ENCODE measurements around the gene GBE1.

GRCh38 chr3:81764002-81764401 is 2.6 kb upstream of the GBE1 start:
- TF ChIP-seq, protein P1, sequence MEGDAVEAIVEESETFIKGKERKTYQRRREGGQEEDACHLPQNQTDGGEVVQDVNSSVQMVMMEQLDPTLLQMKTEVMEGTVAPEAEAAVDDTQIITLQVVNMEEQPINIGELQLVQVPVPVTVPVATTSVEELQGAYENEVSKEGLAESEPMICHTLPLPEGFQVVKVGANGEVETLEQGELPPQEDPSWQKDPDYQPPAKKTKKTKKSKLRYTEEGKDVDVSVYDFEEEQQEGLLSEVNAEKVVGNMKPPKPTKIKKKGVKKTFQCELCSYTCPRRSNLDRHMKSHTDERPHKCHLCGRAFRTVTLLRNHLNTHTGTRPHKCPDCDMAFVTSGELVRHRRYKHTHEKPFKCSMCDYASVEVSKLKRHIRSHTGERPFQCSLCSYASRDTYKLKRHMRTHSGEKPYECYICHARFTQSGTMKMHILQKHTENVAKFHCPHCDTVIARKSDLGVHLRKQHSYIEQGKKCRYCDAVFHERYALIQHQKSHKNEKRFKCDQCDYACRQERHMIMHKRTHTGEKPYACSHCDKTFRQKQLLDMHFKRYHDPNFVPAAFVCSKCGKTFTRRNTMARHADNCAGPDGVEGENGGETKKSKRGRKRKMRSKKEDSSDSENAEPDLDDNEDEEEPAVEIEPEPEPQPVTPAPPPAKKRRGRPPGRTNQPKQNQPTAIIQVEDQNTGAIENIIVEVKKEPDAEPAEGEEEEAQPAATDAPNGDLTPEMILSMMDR (IDR thresholded peaks at IDR 0.05): no peak
- no peak for TF ChIP-seq POLR2A (IDR thresholded peaks at IDR 0.05)

All from breast epithelium (tissue), 3 donors.